Choroid plexus epithelial cell (primary cell): ENCODE results near the gene STAG1.
A peak's percentile ranks its signal among the peaks of the same experiment; 100 is the strongest.
"Not testable (repeated sequence)": the region's sequence is repeated elsewhere in the genome, so short reads cannot be mapped to it uniquely, and the experiment has no call there.

Experiments
- DNase-seq: peaks from one replicate; pipeline ENCODE4 v3.0.0-alpha.2; 2010; ENCODE audit warnings: low read depth
- H3K4me3 ChIP-seq: 2 replicates; pipeline ENCODE4 v1.5.1; 2011; ENCODE audit warnings: low read depth, mild to moderate bottlenecking, control low read depth, low read length, moderate library complexity
- TF ChIP-seq, protein P1 (sequence below): conservative IDR thresholded peaks from 2 replicates; pipeline ENCODE4 v1.5.1; 2011; ENCODE audit warnings: low read depth, mild to moderate bottlenecking, control low read depth, inconsistent platforms, low read length, moderate library complexity

The STAG1 gene

DNA sequence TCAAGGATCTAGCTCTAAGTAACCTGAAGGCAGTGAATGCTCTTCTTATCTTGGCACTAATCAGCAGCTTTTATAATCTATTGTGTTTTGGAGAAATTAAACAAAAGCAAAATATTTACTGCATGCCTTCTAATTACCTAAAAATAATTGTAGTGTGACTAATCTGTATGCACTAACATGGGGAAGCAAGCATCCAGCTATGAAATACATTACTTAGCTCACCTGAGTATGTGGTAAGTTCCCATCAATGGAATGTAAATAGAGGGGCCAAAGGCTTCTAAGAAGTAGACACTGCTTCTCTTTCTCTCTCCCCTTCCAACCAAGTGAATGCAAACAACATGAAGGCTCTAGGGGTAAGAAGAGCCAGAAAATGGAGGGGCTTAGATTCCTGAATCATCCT lies 165.6 kb downstream of the STAG1 start:
- peak; percentile 8 for DNase-seq
- no peak overlapping the region for H3K4me3 ChIP-seq
- TF ChIP-seq, protein P1, sequence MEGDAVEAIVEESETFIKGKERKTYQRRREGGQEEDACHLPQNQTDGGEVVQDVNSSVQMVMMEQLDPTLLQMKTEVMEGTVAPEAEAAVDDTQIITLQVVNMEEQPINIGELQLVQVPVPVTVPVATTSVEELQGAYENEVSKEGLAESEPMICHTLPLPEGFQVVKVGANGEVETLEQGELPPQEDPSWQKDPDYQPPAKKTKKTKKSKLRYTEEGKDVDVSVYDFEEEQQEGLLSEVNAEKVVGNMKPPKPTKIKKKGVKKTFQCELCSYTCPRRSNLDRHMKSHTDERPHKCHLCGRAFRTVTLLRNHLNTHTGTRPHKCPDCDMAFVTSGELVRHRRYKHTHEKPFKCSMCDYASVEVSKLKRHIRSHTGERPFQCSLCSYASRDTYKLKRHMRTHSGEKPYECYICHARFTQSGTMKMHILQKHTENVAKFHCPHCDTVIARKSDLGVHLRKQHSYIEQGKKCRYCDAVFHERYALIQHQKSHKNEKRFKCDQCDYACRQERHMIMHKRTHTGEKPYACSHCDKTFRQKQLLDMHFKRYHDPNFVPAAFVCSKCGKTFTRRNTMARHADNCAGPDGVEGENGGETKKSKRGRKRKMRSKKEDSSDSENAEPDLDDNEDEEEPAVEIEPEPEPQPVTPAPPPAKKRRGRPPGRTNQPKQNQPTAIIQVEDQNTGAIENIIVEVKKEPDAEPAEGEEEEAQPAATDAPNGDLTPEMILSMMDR = no peak

DNA sequence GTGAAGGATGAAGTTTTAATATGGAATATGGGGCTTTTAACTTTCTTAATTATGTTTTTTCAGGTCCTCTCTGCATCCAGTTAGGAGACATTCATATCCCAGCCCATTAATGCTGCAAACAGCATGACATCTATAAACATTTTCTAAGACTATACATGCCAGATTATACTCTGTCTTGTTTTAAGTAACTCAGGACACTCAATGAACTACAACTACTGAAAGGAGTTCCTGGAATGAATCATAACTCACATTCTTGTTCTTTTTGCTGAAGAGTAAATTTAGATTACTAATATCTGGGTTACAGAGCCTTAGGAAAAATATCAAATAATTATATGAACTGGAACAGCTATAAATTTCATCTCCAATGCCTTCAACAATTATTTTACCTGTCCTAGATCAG lies 167.4 kb downstream of the STAG1 start:
- TF ChIP-seq, protein P1 = no peak
- peak; percentile 32 for DNase-seq

GRCh38 chr3:136583823-136584222 lies 168.4 kb downstream of the STAG1 start:
- TF ChIP-seq, protein P1 = no peak
- H3K4me3 ChIP-seq = no peak overlapping the region
- DNase-seq = no peak

More for the DNA sequence above, 167.4 kb downstream of the STAG1 start:
- no peak overlapping the region for H3K4me3 ChIP-seq

- TF ChIP-seq, protein P1 = no peak
- DNase-seq = no peak
- no peak overlapping the region for H3K4me3 ChIP-seq
These were observed 174.4 kb downstream of the STAG1 start for GRCh38 chr3:136577791-136578190.

DNA sequence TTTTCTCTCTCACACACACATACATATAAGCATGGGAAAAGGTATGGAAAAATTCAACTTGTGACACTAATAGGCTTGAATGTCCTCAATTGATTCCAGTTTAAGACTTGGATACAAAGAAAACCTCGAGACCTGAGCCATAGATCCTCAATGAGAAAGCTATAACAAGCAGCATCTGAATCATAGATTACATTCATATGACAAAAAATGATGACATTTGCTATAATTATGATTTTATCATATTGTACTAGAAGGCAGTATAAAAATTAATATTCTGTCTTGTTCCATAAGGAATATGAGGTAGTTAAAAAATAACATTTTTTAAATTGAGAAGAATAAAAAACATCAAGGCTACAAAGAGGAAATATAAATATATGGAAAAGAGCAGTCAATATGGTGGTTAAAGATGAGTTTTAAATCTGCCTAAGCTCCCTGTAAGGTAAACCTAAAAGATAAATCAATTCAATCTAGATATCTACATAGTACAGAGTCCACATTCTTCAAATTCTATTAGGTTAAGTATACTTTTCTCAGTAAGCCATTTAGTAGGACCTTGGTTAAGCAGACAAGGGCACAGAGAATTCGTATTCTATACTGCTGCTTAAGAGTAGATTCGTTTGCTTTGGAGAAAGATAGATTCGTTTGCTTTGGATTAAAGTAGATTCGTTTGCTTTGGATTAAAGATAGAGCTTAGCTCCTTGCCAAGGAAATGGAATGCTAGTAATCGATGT lies 175.7 kb downstream of the STAG1 start:
- H3K4me3 ChIP-seq = no peak overlapping the region
- no peak for DNase-seq
- TF ChIP-seq, protein P1 = no peak

DNA sequence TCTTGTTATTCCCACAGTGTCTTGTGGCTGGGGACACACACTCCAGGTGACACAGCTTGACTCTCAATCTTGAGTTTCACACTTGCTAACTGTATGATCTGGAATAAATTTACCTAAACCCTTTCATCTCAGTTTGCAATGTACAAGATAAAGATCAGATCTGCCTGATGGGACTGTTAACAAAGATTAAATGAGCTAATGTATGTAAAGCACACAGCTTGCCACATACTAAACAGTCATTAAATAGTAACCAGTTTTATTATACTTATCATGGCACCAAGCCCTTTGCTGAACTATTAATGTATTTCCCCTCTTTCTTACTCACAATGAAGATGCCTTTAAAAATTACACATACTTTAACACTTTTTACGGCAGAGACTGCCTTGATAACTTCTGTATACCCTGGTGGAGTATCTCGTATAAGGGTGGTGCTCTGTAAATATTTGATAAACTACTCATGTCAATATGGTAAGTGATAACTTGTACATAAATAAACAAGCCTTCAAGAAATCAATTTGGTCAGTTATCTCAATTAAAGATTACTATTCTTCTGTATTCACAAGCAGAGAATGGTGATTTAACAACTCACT lies 184.5 kb downstream of the STAG1 start:
- H3K4me3 ChIP-seq = no peak overlapping the region
- TF ChIP-seq, protein P1 = no peak
- DNase-seq = no peak

DNA sequence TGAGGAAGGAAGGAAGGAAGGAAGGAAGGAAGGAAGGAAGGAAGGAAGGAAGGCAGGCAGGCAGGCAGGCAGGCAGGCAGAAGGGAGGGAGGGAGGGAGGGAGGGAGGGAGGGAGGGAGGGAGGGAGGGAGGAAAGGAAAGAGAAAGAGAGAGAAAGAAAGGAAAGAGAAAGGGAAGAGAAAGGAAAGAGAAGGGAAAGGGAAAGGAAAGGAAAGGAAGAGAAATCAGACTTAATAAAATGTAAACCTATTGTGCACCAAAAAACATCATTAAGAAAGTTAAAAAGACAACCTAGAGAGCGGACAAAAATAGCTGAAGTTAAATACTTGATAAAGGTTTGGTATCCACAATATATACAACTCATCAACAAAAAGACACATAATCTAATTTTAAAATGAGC lies 187.2 kb downstream of the STAG1 start:
- not testable (repeated sequence) for DNase-seq, H3K4me3 ChIP-seq
